ENCODE results near the gene WFDC1. TPM values are rescaled to one million over a fixed set of nuclear protein-coding genes. Genes with fewer than 3 reads are reported as not detected.

Gene WFDC1
- total RNA-seq, 1 donor from 2014 or later, result 12.0 TPM

GRCh38 chr16:84366208-84366607 lies 71.5 kb downstream of the WFDC1 start:
- no peak for DNase-seq (ENCODE audit: extremely low spot score in 2 of 2)
- Histone ChIP-seq H3K4me3 (no peak overlapping the region), H3K27me3 (no peaks in the 10 kb centered on the region), H3K9me3 (no peaks in the 10 kb centered on the region), H3K27ac (no peak overlapping the region), H3K36me3 (no peaks in the 10 kb centered on the region), H3K4me1 (peaks cover 8% of the 10 kb centered on the region)
- intact Hi-C loops (cut with DNase I), result no loop called here
- TF ChIP-seq POLR2AphosphoS5 (IDR thresholded peaks at IDR 0.05; ENCODE audit: insufficient read depth in 1 of 2, low read depth in 1 of 2) (no peak), POLR2A (IDR thresholded peaks at IDR 0.05) (no peak)

- intact Hi-C loops (cut with DNase I), result no loop called here
These were observed 72.6 kb downstream of the WFDC1 start for GRCh38 chr16:84367297-84367680.

GRCh38 chr16:84367750-84368307 lies 73.2 kb downstream of the WFDC1 start:
- intact Hi-C loops (cut with DNase I), result no loop called here
- Histone ChIP-seq H3K4me3 (peak overlapping the region in 1 of 2 donors; percentile 38), H3K9me3 (no peaks in the 10 kb centered on the region), H3K27ac (no peak overlapping the region), H3K27me3 (no peaks in the 10 kb centered on the region), H3K36me3 (no peaks in the 10 kb centered on the region), H3K4me1 (peaks cover 8% of the 10 kb centered on the region)
- no peak for DNase-seq (ENCODE audit: extremely low spot score in 2 of 2)
- no peak for TF ChIP-seq POLR2AphosphoS5 (IDR thresholded peaks at IDR 0.05; ENCODE audit: insufficient read depth in 1 of 2, low read depth in 1 of 2)
- TF ChIP-seq CTCF (IDR thresholded peaks at IDR 0.05), result no peak
- TF ChIP-seq POLR2A (IDR thresholded peaks at IDR 0.05), result no peak

More at GRCh38 chr16:84367297-84367680, 72.6 kb downstream of the WFDC1 start:
- no peak overlapping the region for H3K4me3 ChIP-seq
- no peaks in the 10 kb centered on the region for H3K9me3 ChIP-seq
- TF ChIP-seq POLR2AphosphoS5 (IDR thresholded peaks at IDR 0.05; ENCODE audit: insufficient read depth in 1 of 2, low read depth in 1 of 2) (no peak), CTCF (IDR thresholded peaks at IDR 0.05) (no peak), POLR2A (IDR thresholded peaks at IDR 0.05) (no peak)
- H3K4me1 ChIP-seq, result peaks cover 8% of the 10 kb centered on the region
- H3K27ac ChIP-seq, result no peak overlapping the region
- H3K27me3 ChIP-seq, result no peaks in the 10 kb centered on the region
- no peak for DNase-seq (ENCODE audit: extremely low spot score in 2 of 2)
- H3K36me3 ChIP-seq, result no peaks in the 10 kb centered on the region

GRCh38 chr16:84368308-84368996 lies 73.8 kb downstream of the WFDC1 start, which contains the start of gene ATP2C2:
Gene ATP2C2 (plus strand): TSS chr16:84368538. CDS start chr16:84368616, 78 bp downstream.
- Histone ChIP-seq H3K4me1 (peaks cover 8% of the 10 kb centered on the region), H3K36me3 (no peaks in the 10 kb centered on the region), H3K4me3 (peak within 1 kb of the TSS in 1 of 2 donors; percentile 38), H3K9me3 (no peaks in the 10 kb centered on the region), H3K27ac (no peak within 1 kb of the TSS), H3K27me3 (no peaks in the 10 kb centered on the region)
- TF ChIP-seq POLR2A (IDR thresholded peaks at IDR 0.05) (no peak), CTCF (IDR thresholded peaks at IDR 0.05) (no peak)
- no peak for DNase-seq (ENCODE audit: extremely low spot score in 2 of 2)
- intact Hi-C loops (cut with DNase I), result no loop called here

GRCh38 chr16:84369105-84369504 lies 74.4 kb downstream of the WFDC1 start:
- no peaks in the 10 kb centered on the region for H3K27me3 ChIP-seq

More at GRCh38 chr16:84369105-84369504, 74.4 kb downstream of the WFDC1 start:
- DNase-seq (ENCODE audit: extremely low spot score in 2 of 2), result no peak
- TF ChIP-seq POLR2A (IDR thresholded peaks at IDR 0.05) (no peak), CTCF (IDR thresholded peaks at IDR 0.05) (no peak), POLR2AphosphoS5 (IDR thresholded peaks at IDR 0.05; ENCODE audit: insufficient read depth in 1 of 2, low read depth in 1 of 2) (no peak)
- Histone ChIP-seq H3K9me3 (no peaks in the 10 kb centered on the region), H3K4me3 (no peak overlapping the region), H3K27ac (no peak overlapping the region), H3K4me1 (peaks cover 8% of the 10 kb centered on the region), H3K36me3 (no peaks in the 10 kb centered on the region)
- intact Hi-C loops (cut with DNase I), result no loop called here

Data from vagina (tissue), 2 donors.